OCI-LY1 (cell line): ENCODE data around the gene AQP12B.

ENCODE experiments used
- H2AFZ ChIP-seq: fragments of 200-600 bp; sonication (generic), shearing (Covaris generic); 2 replicates; pipeline ENCODE4 v1.6.0; 2014; ENCODE audit warnings: antibody characterized with exemption, mild to moderate bottlenecking, low read length
- H3F3A ChIP-seq: fragments of 200-600 bp; sonication (generic), shearing (Covaris generic); 2 replicates; pipeline ENCODE4 v1.6.0; 2014; ENCODE audit warnings: mild to moderate bottlenecking, antibody characterized with exemption, low read length, moderate library complexity; ENCODE audit not compliant: insufficient read depth
- H3K27ac ChIP-seq: fragments of 200-600 bp; sonication (generic); 2 replicates; pipeline ENCODE4 v1.5.1; 2014; ENCODE audit warnings: low read length, mixed run types, mild to moderate bottlenecking, low read depth; ENCODE audit not compliant: poor library complexity, severe bottlenecking
- H3K27me3 ChIP-seq: fragments of 200-600 bp; sonication (generic); 2 replicates; pipeline ENCODE4 v1.6.0; 2014; ENCODE audit warnings: antibody characterized with exemption, mild to moderate bottlenecking, low read length, moderate library complexity; ENCODE audit not compliant: insufficient read depth
- H3K36me3 ChIP-seq: fragments of 200-600 bp; sonication (generic); 2 replicates; pipeline ENCODE4 v1.6.1; 2014; ENCODE audit warnings: mild to moderate bottlenecking, antibody characterized with exemption, low read length, moderate library complexity, mixed read lengths; ENCODE audit not compliant: insufficient read depth
- H3K4me1 ChIP-seq: fragments of 200-600 bp; sonication (generic); 2 replicates; pipeline ENCODE4 v1.5.1; 2014; ENCODE audit warnings: mild to moderate bottlenecking, low read length, moderate library complexity; ENCODE audit not compliant: insufficient read depth, severe bottlenecking
- H3K4me2 ChIP-seq: fragments of 200-600 bp; sonication (generic), shearing (Covaris generic); 2 replicates; pipeline ENCODE4 v1.6.1; 2014; ENCODE audit warnings: low read length
- H3K4me3 ChIP-seq: fragments of 200-600 bp; sonication (generic); 2 replicates; pipeline ENCODE4 v1.5.1; 2014; ENCODE audit warnings: low read length, low read depth, mild to moderate bottlenecking, mixed read lengths; ENCODE audit not compliant: poor library complexity, severe bottlenecking
- H3K79me2 ChIP-seq: fragments of 200-600 bp; shearing (Covaris generic); 2 replicates; pipeline ENCODE4 v1.6.1; 2016; ENCODE audit warnings: mixed run types, low read length, mixed read lengths; ENCODE audit not compliant: insufficient read depth
- H3K9ac ChIP-seq: fragments of 200-600 bp; sonication (generic), shearing (Covaris generic); 2 replicates; pipeline ENCODE4 v1.6.1; 2014; ENCODE audit warnings: mild to moderate bottlenecking, low read length, mixed read lengths
- H3K9me2 ChIP-seq: fragments of 200-600 bp; sonication (generic), shearing (Covaris generic); 2 replicates; pipeline ENCODE4 v1.6.1; 2014; ENCODE audit warnings: low read depth, mild to moderate bottlenecking, low read length, mixed read lengths
- H3K9me3 ChIP-seq: fragments of 200-600 bp; shearing (Covaris generic); 2 replicates; pipeline ENCODE4 v1.6.1; 2014; ENCODE audit warnings: low read length, mixed read lengths
- H4K20me1 ChIP-seq: fragments of 200-600 bp; sonication (generic), shearing (Covaris generic); 2 replicates; pipeline ENCODE4 v1.6.0; 2016; ENCODE audit warnings: mild to moderate bottlenecking, low read length; ENCODE audit not compliant: insufficient read depth
- EZH2 ChIP-seq: fragments of 200-600 bp; sonication (generic), shearing (Covaris generic); IDR thresholded peaks from 2 replicates; pipeline ENCODE4 v1.8.0; 2017; ENCODE audit warnings: borderline replicate concordance, mixed run types, mild to moderate bottlenecking, antibody characterized with exemption, low read length, moderate library complexity, mixed read lengths
- TF ChIP-seq, protein P1 (sequence below): fragments of 200-600 bp; sonication (generic), shearing (Covaris generic); IDR thresholded peaks from 2 replicates; pipeline ENCODE4 v1.5.1; 2017; ENCODE audit warnings: mild to moderate bottlenecking, antibody characterized with exemption, low read length, moderate library complexity, mixed read lengths

Gene AQP12B

GRCh38 chr2:240703417-240704341 lies 21.0 kb upstream of the AQP12B start:
- Histone ChIP-seq H3K36me3 (no peaks in the 10 kb centered on the region), H2AFZ (no peak overlapping the region), H3K9me2 (no peaks in the 10 kb centered on the region), H3F3A (no peaks in the 10 kb centered on the region), H3K27me3 (no peaks in the 10 kb centered on the region), H3K27ac (no peak overlapping the region), H3K79me2 (no peaks in the 10 kb centered on the region), H3K9me3 (no peaks in the 10 kb centered on the region), H3K4me1 (no peaks in the 10 kb centered on the region), H3K4me3 (no peak overlapping the region), H4K20me1 (no peaks in the 10 kb centered on the region), H3K9ac (no peak overlapping the region), H3K4me2 (no peak overlapping the region)
- TF ChIP-seq, protein P1, sequence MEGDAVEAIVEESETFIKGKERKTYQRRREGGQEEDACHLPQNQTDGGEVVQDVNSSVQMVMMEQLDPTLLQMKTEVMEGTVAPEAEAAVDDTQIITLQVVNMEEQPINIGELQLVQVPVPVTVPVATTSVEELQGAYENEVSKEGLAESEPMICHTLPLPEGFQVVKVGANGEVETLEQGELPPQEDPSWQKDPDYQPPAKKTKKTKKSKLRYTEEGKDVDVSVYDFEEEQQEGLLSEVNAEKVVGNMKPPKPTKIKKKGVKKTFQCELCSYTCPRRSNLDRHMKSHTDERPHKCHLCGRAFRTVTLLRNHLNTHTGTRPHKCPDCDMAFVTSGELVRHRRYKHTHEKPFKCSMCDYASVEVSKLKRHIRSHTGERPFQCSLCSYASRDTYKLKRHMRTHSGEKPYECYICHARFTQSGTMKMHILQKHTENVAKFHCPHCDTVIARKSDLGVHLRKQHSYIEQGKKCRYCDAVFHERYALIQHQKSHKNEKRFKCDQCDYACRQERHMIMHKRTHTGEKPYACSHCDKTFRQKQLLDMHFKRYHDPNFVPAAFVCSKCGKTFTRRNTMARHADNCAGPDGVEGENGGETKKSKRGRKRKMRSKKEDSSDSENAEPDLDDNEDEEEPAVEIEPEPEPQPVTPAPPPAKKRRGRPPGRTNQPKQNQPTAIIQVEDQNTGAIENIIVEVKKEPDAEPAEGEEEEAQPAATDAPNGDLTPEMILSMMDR: no peak
- TF ChIP-seq EZH2: no peak

GRCh38 chr2:240702640-240703011 lies 19.9 kb upstream of the AQP12B start:
- Histone ChIP-seq H2AFZ (no peak overlapping the region), H3K36me3 (no peaks in the 10 kb centered on the region), H3K4me3 (no peak overlapping the region), H3K9me3 (no peaks in the 10 kb centered on the region), H3K79me2 (no peaks in the 10 kb centered on the region), H3K4me2 (no peak overlapping the region), H3F3A (no peaks in the 10 kb centered on the region), H3K9ac (no peak overlapping the region), H3K4me1 (no peaks in the 10 kb centered on the region), H4K20me1 (no peaks in the 10 kb centered on the region), H3K27ac (no peak overlapping the region), H3K27me3 (no peaks in the 10 kb centered on the region), H3K9me2 (no peaks in the 10 kb centered on the region)
- TF ChIP-seq, protein P1: no peak
- TF ChIP-seq EZH2: no peak

- H3K4me3 ChIP-seq: no peak overlapping the region
- H3F3A ChIP-seq: no peaks in the 10 kb centered on the region
- TF ChIP-seq, protein P1: no peak
- no peak for TF ChIP-seq EZH2
- no peak overlapping the region for H3K27ac ChIP-seq
- H3K4me2 ChIP-seq: no peak overlapping the region
- no peaks in the 10 kb centered on the region for H3K27me3 ChIP-seq
- H3K36me3 ChIP-seq: no peaks in the 10 kb centered on the region
- H3K4me1 ChIP-seq: no peaks in the 10 kb centered on the region
- H3K9ac ChIP-seq: no peak overlapping the region
- H3K9me2 ChIP-seq: no peaks in the 10 kb centered on the region
- H3K79me2 ChIP-seq: no peaks in the 10 kb centered on the region
- no peaks in the 10 kb centered on the region for H3K9me3 ChIP-seq
- no peaks in the 10 kb centered on the region for H4K20me1 ChIP-seq
- no peak overlapping the region for H2AFZ ChIP-seq
These were observed 19.3 kb upstream of the AQP12B start for GRCh38 chr2:240701736-240702639.
